ENCODE results near the gene RCAN3. TPM values are rescaled to one million over a fixed set of nuclear protein-coding genes. Genes with fewer than 3 reads are reported as not detected.
A peak's percentile ranks its signal among the peaks of the same experiment; 100 is the strongest.
"Not testable (repeated sequence)": the region's sequence is repeated elsewhere in the genome, so short reads cannot be mapped to it uniquely, and the experiment has no call there.

Gene RCAN3
- total RNA-seq, 1 experiment from 2014 or later, result 17.5 TPM

DNA sequence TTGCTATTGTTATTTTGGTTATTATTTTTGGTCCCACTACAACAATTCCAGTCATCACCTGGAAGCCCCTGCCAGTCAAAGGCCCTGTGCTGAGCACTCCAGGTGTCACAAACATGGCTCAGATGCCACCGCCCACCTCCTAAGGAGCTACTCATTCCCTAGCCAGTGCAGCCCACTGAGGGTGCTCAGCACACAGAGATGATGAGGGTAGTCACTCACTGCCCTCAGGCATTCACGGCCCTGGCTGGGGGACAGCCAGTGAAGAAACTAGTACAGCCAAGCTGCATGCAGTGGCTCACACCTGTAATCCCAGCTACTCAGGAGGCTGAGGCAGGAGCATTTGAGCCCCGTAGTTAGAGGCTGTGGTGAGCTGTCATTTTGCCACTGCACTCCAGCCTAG is 44.8 kb upstream of the RCAN3 start:
- no peaks in the 10 kb centered on the region for H3K4me1 ChIP-seq (ENCODE audit: control insufficient read depth, insufficient read depth, low read length)
- H3K9me3 ChIP-seq (ENCODE audit: control insufficient read depth, insufficient read depth, low read depth, low read length), result no peaks in the 10 kb centered on the region
- intact Hi-C loops (cut with micrococcal nuclease; ENCODE audit: unreplicated experiment) (no loop called here), in situ Hi-C loops (cut with HindIII; ENCODE audit: low pct_unique_long_range_greater_than_20kb, low sequenced_read_pairs) (no loop called here)
- no peaks in the 10 kb centered on the region for H3K36me3 ChIP-seq (ENCODE audit: control insufficient read depth, insufficient read depth, low read length)
- no peak for ATAC-seq
- TF ChIP-seq, protein P1, sequence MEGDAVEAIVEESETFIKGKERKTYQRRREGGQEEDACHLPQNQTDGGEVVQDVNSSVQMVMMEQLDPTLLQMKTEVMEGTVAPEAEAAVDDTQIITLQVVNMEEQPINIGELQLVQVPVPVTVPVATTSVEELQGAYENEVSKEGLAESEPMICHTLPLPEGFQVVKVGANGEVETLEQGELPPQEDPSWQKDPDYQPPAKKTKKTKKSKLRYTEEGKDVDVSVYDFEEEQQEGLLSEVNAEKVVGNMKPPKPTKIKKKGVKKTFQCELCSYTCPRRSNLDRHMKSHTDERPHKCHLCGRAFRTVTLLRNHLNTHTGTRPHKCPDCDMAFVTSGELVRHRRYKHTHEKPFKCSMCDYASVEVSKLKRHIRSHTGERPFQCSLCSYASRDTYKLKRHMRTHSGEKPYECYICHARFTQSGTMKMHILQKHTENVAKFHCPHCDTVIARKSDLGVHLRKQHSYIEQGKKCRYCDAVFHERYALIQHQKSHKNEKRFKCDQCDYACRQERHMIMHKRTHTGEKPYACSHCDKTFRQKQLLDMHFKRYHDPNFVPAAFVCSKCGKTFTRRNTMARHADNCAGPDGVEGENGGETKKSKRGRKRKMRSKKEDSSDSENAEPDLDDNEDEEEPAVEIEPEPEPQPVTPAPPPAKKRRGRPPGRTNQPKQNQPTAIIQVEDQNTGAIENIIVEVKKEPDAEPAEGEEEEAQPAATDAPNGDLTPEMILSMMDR (IDR thresholded peaks at IDR 0.05), result no peak
- TF ChIP-seq, protein P2, sequence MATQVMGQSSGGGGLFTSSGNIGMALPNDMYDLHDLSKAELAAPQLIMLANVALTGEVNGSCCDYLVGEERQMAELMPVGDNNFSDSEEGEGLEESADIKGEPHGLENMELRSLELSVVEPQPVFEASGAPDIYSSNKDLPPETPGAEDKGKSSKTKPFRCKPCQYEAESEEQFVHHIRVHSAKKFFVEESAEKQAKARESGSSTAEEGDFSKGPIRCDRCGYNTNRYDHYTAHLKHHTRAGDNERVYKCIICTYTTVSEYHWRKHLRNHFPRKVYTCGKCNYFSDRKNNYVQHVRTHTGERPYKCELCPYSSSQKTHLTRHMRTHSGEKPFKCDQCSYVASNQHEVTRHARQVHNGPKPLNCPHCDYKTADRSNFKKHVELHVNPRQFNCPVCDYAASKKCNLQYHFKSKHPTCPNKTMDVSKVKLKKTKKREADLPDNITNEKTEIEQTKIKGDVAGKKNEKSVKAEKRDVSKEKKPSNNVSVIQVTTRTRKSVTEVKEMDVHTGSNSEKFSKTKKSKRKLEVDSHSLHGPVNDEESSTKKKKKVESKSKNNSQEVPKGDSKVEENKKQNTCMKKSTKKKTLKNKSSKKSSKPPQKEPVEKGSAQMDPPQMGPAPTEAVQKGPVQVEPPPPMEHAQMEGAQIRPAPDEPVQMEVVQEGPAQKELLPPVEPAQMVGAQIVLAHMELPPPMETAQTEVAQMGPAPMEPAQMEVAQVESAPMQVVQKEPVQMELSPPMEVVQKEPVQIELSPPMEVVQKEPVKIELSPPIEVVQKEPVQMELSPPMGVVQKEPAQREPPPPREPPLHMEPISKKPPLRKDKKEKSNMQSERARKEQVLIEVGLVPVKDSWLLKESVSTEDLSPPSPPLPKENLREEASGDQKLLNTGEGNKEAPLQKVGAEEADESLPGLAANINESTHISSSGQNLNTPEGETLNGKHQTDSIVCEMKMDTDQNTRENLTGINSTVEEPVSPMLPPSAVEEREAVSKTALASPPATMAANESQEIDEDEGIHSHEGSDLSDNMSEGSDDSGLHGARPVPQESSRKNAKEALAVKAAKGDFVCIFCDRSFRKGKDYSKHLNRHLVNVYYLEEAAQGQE (IDR thresholded peaks at IDR 0.05; ENCODE audit: insufficient read depth in 1 of 2, low read depth in 2 of 2, low read length in 1 of 2), result no peak
- TF ChIP-seq SIN3A (IDR thresholded peaks at IDR 0.05; ENCODE audit: borderline replicate concordance, insufficient read depth, low read depth, low read length) (no peak), TCF7L2 (IDR thresholded peaks at IDR 0.05; ENCODE audit: low read depth, low read length) (no peak), POLR2AphosphoS5 (IDR thresholded peaks at IDR 0.05; ENCODE audit: low read depth, low read length) (no peak)
- H3K4me3 ChIP-seq (ENCODE audit: low read depth in 2 of 2, low read length in 2 of 2), result no peak overlapping the region
- no peak for DNase-seq (ENCODE audit: low read depth, low spot score)
- POLR2A ChIA-PET, result no interaction called here
- BruUV-seq (replicated peaks), result no TSS peak
- CTCF ChIA-PET, result no interaction called here
- H3K27me3 ChIP-seq (ENCODE audit: control insufficient read depth, insufficient read depth, low read length), result no peaks in the 10 kb centered on the region
- no peak overlapping the region for H3K27ac ChIP-seq (ENCODE audit: low read length)

DNA sequence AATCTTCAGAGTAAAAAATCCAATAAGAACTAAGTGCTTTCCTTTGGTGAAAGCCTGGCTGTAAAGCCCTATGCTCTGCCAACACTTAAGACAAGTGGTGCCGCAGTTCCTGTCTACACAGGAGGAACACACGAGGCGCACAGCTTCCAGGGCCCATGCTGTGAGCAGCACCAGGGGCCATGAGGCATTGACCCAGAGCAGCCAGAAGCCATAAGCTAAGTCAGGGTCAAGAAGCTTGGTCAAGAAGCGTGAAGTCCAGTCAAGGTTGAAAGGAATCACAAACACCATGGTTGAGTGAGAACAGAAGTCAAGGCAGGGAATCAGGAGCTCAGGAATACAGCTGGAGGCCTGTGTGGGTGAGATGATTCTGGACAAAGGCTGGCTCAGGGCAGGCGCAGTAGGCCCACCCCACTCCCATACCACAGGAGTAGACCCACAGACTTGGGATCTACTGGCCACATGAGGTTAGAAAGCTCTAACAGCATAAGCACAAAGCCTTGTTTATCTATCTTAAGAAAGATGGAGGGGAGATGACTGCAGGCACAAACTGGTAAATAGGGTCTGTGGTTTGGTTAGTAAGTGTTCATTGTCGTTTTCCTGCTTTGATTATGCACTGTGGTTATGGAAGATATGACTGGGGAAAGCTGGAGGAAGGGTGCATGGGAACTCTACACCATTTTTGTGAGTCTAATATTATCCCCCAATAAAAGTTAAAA is 42.9 kb upstream of the RCAN3 start:
- POLR2A ChIA-PET, result no interaction called here
- Histone ChIP-seq H3K4me1 (ENCODE audit: control insufficient read depth, insufficient read depth, low read length) (peaks cover 2% of the 10 kb centered on the region; the same call in 1 of the 2 replicates), H3K4me3 (ENCODE audit: low read depth in 2 of 2, low read length in 2 of 2) (no peak overlapping the region), H3K9me3 (ENCODE audit: control insufficient read depth, insufficient read depth, low read depth, low read length) (no peaks in the 10 kb centered on the region), H3K27me3 (ENCODE audit: control insufficient read depth, insufficient read depth, low read length) (no peaks in the 10 kb centered on the region), H3K27ac (ENCODE audit: low read length) (no peak overlapping the region), H3K36me3 (ENCODE audit: control insufficient read depth, insufficient read depth, low read length) (no peaks in the 10 kb centered on the region)
- in situ Hi-C loops (cut with HindIII; ENCODE audit: low pct_unique_long_range_greater_than_20kb, low sequenced_read_pairs), result no loop called here
- TF ChIP-seq, protein P2 (IDR thresholded peaks at IDR 0.05; ENCODE audit: insufficient read depth in 1 of 2, low read depth in 2 of 2, low read length in 1 of 2), result no peak
- no peak for TF ChIP-seq TCF7L2 (IDR thresholded peaks at IDR 0.05; ENCODE audit: low read depth, low read length)
- ATAC-seq, result peak; percentile 38; the same call in 1 of the 2 replicates
- intact Hi-C loops (cut with micrococcal nuclease; ENCODE audit: unreplicated experiment), result no loop called here
- CTCF ChIA-PET, result no interaction called here
- no TSS peak for BruUV-seq (replicated peaks)
- DNase-seq (ENCODE audit: low read depth, low spot score), result no peak

DNA sequence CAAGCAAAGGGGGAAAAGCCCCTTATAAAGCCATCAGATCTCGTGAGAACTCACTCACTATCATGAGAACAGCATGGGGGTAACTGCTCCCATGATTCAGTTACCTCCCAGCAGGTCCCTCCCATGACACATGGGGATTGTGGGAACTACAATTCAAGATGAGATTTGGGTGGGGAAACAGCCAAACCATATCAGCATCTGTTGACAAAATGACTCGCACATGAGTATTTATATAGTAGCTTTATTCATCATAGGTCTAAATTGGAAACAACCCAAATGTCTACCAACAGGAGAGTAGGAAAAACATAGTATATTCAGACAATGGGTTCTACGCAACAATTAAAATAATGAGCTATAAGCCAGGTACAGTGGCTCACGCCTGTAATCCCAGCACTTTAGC is 40.5 kb upstream of the RCAN3 start:
- DNase-seq (ENCODE audit: low read depth, low spot score); POLR2A ChIA-PET; H3K36me3 ChIP-seq (ENCODE audit: control insufficient read depth, insufficient read depth, low read length); BruUV-seq (replicated peaks); H3K4me1 ChIP-seq (ENCODE audit: control insufficient read depth, insufficient read depth, low read length); CTCF ChIA-PET; H3K27me3 ChIP-seq (ENCODE audit: control insufficient read depth, insufficient read depth, low read length); ATAC-seq; H3K9me3 ChIP-seq (ENCODE audit: control insufficient read depth, insufficient read depth, low read depth, low read length); H3K4me3 ChIP-seq (ENCODE audit: low read depth in 2 of 2, low read length in 2 of 2); H3K27ac ChIP-seq (ENCODE audit: low read length); intact Hi-C loops (cut with micrococcal nuclease; ENCODE audit: unreplicated experiment); in situ Hi-C loops (cut with HindIII; ENCODE audit: low pct_unique_long_range_greater_than_20kb, low sequenced_read_pairs): not testable (repeated sequence)
